GM19351 (cell line): ENCODE measurements around the gene KIF21A.

Experiments used
- ATAC-seq: cut with Tn5 transposase; IDR thresholded peaks from one replicate; pipeline ENCODE4 v1.9.1; 2021; ENCODE audit warnings: mild to moderate bottlenecking, moderate library complexity; ENCODE audit not compliant: unreplicated experiment

The KIF21A gene

GRCh38 chr12:39392154-39392925 lies 50.6 kb downstream of the KIF21A start:
- ATAC-seq: no peak

GRCh38 chr12:39390752-39391151 lies 52.2 kb downstream of the KIF21A start:
- ATAC-seq: no peak

- ATAC-seq: no peak
These were observed 53.3 kb downstream of the KIF21A start for GRCh38 chr12:39389399-39390150.

- no peak for ATAC-seq
These were observed 56.6 kb downstream of the KIF21A start for GRCh38 chr12:39386335-39386734.

DNA sequence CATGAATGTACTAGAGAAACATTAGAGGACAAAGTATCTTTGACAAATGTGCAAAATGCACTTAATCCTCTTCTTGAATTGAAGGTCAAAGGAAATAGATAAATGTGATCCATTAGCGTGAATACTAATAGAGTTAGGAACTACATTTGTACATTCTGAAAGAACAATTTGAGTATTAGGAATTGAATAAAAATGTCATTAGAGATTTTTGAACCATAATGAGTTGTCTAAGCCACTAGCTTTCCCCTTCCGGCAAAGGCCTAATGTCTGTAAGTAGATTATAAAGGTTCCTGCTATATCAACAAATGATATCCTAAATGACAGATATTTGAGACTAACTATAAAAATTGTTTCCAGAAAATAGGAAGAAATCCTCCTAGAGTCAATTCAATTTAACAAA lies 59.8 kb downstream of the KIF21A start:
- no peak for ATAC-seq

DNA sequence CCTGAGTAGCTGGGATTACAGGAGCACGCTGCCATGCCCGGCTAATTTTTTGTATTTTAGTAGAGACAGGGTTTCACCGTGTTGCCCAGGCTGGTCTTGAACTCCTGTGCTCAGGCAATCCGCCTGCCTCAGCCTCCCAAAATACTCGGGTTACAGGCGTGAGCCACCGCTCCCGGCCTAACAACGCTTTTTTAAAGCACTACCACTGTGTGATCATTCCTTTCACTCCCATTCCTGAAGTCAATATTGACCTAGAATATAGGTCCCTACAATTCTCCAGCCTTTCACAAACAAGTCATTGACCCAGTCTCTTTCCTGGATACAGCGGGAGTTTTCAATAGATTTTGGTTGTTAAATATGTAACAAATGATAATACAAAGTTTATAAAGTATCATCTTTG lies 62.8 kb downstream of the KIF21A start:
- no peak for ATAC-seq

GRCh38 chr12:39378341-39378740 lies 64.6 kb downstream of the KIF21A start:
- ATAC-seq: no peak

GRCh38 chr12:39375206-39375808 lies 67.6 kb downstream of the KIF21A start:
- ATAC-seq: no peak

GRCh38 chr12:39372929-39373328 lies 70.0 kb downstream of the KIF21A start:
- ATAC-seq: peak; percentile 88

DNA sequence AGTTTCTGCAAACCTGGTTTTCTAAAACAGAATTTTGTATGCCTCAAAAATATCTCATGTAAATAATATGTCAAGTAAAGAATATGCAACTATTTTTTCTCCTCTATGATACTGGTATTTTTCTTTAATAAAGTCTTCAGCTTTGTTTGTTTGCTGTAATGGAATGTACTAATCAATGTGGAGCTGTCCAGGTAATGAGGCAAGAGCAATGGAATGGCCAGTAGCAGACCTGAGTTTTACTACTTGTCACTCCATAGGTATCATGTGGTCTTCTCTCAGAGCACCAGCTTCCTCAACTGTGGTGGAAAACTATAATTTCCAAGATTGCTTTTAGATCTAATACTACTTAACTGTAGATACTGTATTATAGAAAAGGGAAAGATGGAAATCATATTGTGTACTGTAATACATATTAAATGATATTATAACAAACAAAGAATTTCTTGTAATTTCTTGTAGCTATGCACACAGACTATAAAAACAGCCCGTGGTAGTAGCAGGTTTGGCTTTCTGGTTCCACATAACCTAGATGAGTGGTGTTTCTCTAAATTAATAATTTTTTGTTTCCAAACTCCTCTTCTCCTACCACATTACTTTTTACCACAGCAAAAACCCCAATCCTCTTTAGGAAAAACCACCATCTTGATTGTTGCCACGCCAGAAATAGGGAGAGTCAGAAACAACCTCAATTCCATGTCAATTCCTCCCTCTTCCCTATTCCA lies 70.6 kb downstream of the KIF21A start:
- peak; percentile 11 for ATAC-seq

DNA sequence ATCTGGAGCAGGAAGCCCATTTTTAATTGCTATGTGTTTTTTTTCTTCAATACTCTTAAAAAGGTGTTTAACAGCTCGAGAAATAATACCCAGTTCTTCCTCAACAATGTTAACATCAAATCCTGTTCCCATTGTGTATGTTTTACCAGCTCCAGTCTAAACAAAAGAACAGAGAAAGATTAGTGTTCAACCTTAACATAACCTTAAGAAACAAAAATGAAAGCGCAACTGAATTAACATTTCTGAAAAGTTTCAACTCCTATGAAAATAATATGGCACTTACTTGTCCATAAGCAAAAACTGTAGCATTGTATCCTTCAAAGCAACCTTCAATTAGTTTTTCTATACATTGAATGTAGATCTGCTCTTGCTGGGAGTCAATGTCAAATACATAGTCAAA lies 73.2 kb downstream of the KIF21A start:
- ATAC-seq: no peak

DNA sequence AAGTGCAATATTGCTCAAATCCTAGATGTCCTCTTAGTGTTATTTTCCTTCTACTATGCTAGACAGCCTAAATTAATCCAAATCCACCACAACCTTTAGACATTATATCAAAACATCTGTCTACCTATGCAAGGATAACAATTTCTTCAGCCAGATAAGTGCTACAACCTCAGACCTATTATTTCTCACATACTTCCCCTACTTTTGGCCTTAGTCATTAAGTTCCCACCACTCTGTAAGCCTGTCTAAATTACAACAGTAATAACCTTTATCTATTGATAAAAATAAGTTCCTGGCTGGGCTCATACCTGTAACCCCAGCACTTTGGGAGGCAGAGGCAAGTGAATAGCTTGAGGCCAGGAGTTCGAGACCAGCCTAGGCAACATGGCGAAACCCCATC lies 74.0 kb downstream of the KIF21A start:
- no peak for ATAC-seq

DNA sequence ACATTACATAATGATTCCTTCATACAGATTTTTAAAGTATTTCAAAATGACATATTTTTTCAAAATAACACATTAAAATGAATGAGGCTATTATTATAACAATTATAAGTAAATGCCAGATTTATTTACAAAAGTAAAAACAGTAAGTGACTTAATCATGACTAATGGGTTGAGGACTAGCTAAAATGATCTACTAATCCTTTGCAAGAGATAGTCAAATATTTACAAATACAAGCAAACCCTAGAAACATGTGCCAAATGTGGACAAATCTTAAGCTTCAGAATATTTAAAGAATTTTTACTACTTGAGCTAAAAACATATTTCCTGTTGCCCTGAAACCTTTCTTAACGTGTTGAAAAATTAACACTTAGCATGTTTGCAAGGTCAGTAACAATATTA lies 74.8 kb downstream of the KIF21A start:
- ATAC-seq: no peak

GRCh38 chr12:39367494-39367893 lies 75.4 kb downstream of the KIF21A start:
- no peak for ATAC-seq

DNA sequence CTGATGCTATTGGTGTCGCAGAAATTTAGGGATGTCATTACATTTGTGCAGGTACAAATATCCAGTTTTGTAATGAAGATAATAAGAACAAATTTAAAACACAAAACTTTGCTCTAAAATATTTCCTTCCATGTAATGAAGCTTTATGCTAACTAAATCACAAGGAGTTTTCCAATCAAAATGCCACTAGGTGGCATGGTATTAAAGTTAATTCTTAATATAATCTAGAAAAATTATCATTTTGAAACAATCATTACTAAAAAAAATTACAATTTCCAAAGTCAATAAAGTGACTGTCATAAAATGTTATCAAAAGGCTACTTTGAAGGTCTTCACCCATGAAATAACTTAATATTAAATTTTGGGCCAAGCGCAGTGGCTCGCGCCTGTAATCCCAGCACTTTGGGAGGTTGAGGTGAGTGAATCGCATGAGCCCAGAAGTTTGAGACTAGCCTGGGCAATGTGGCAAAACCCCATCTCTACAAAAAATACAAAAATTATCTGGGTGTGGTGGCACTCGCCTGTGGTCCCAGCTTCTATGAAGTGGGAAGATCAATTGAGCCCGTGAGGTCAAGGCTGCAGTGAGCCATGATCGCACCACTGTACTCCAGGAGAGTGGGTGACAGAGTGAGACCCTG lies 77.4 kb downstream of the KIF21A start:
- no peak for ATAC-seq

GRCh38 chr12:39364196-39364595 lies 78.7 kb downstream of the KIF21A start:
- ATAC-seq: no peak

GRCh38 chr12:39359645-39360044 lies 83.3 kb downstream of the KIF21A start:
- ATAC-seq: no peak

DNA sequence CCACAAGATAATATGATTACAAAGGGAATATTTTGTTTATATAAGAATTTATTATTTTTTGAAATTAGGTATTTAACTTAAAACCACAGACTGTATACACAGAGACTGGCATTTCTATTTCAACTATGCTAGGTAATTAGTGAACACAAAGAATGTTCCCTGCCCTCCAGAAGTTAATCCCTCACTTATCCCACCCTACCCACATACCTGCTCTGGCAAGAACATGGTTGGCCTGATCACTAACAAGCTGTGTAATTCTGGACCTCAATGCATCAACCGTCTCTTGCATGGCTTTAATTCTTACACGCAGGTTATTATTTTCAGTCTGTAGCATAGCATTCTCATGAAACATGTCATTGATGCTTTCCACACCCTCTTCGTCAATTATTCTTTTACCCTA lies 85.9 kb downstream of the KIF21A start:
- no peak for ATAC-seq

DNA sequence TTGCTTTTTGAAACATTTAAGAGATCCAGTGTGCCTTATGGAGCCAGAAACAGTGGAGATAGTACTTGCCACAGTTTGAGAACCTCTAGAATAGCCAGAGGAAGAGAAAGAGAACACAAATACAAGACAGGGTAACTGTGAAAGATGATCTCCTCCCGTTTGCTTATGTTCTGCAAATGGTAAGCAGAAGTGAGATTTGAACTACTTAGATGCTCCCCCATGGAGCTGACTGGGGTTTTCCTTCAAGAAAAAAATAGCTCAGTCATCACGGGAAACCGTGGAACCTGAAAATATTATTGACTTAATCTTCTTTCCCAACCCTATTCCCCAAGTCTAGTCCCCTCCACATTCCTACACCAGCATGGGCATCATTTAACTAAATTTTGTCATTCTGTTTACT lies 87.1 kb downstream of the KIF21A start:
- peak; percentile 71 for ATAC-seq

- no peak for ATAC-seq
These were observed 88.0 kb downstream of the KIF21A start for GRCh38 chr12:39354955-39355354.

GRCh38 chr12:39352471-39353017 lies 90.4 kb downstream of the KIF21A start:
- no peak for ATAC-seq
